HG03469 (cell line): Measurements from ENCODE around the gene ADAM22.

Experiments used
- ATAC-seq: cut with Tn5 transposase; IDR thresholded peaks from one replicate; pipeline ENCODE4 v1.9.1; 2021; ENCODE audit warnings: mild to moderate bottlenecking, moderate library complexity, moderate number of reproducible peaks; ENCODE audit not compliant: unreplicated experiment

Gene ADAM22

GRCh38 chr7:88205179-88205578 is 271.1 kb downstream of the ADAM22 start:
- no peak for ATAC-seq

- ATAC-seq, result no peak
These were observed 272.2 kb downstream of the ADAM22 start for GRCh38 chr7:88206254-88206653.

- ATAC-seq, result no peak
These were observed 274.5 kb downstream of the ADAM22 start for GRCh38 chr7:88208521-88208920.

GRCh38 chr7:88212918-88213317 is 278.9 kb downstream of the ADAM22 start:
- no peak for ATAC-seq

- no peak for ATAC-seq
These were observed 280.4 kb downstream of the ADAM22 start for GRCh38 chr7:88214456-88214855.

- ATAC-seq, result no peak
These were observed 281.2 kb downstream of the ADAM22 start for GRCh38 chr7:88215295-88215694.

GRCh38 chr7:88216276-88216675 is 282.2 kb downstream of the ADAM22 start:
- no peak for ATAC-seq

GRCh38 chr7:88217675-88218428 is 283.8 kb downstream of the ADAM22 start:
- ATAC-seq, result peak; percentile 74

- ATAC-seq, result no peak
These were observed 284.3 kb downstream of the ADAM22 start for GRCh38 chr7:88218429-88218745.

- ATAC-seq, result peak; percentile 14
These were observed 285.0 kb downstream of the ADAM22 start for GRCh38 chr7:88218836-88219605.

GRCh38 chr7:88219781-88220747 is 286.0 kb downstream of the ADAM22 start, which contains the start of gene SRI:
TSS of gene SRI (minus strand) at chr7:88220038. CDS start at chr7:88220026, 12 bp downstream.
- peak; percentile 37 for ATAC-seq

- ATAC-seq, result no peak
These were observed 289.2 kb downstream of the ADAM22 start for GRCh38 chr7:88223265-88223664.

- no peak for ATAC-seq
These were observed 290.7 kb downstream of the ADAM22 start for GRCh38 chr7:88224601-88225275.

GRCh38 chr7:88226201-88226600 is 292.1 kb downstream of the ADAM22 start:
- ATAC-seq, result no peak

GRCh38 chr7:88226886-88227516 is 292.9 kb downstream of the ADAM22 start:
- ATAC-seq, result no peak

GRCh38 chr7:88229302-88229995 is 295.4 kb downstream of the ADAM22 start:
- no peak for ATAC-seq

GRCh38 chr7:88230646-88231045 is 296.6 kb downstream of the ADAM22 start:
- no peak for ATAC-seq

- no peak for ATAC-seq
These were observed 299.8 kb downstream of the ADAM22 start for GRCh38 chr7:88233828-88234227.

- no peak for ATAC-seq
These were observed 305.8 kb downstream of the ADAM22 start for GRCh38 chr7:88239852-88240251.
